SH-SY5Y (cell line): ENCODE measurements around the gene ZNRF4.

Experiments used
- GATA2 ChIP-seq: IDR thresholded peaks from 2 replicates; pipeline ENCODE4 v1.6.1; 2011; ENCODE audit warnings: mild to moderate bottlenecking, low read depth, low read length
- GATA3 ChIP-seq: IDR thresholded peaks from 2 replicates; pipeline ENCODE4 v1.6.1; 2011; ENCODE audit warnings: low read depth, mild to moderate bottlenecking, low read length, moderate library complexity

DNA sequence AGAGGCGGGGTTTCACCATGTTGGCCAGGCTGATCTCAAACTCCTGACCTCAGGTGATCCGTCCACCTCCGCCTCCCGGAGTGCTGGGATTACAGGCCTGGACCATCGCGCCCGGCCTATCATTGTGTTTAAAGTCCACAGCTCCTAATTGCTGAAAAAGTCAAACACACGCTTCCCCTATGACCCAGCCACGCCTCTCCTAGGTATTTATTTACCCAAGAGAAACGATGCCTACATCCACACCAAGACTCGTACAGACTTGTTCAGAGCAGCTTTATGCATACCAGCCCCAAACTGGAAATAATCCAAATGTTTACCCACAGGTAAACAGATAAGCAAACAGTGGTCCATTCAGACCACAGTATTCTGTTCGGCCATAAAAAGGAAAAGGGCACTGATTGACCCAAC, 15.1 kb downstream of the ZNRF4 start:
- TF ChIP-seq GATA3 (no peak), GATA2 (no peak)
